Aorta (tissue), 5 donors: ENCODE results near the gene SPART. TPM values are rescaled to one million over a fixed set of nuclear protein-coding genes. Genes with fewer than 3 reads are reported as not detected.

ENCODE experiments used
- ATAC-seq: fragments of 200-7000 bp; cut with Tn5 transposase; one replicate; pipeline ENCODE4 v1.9.1; 2022; ENCODE audit warnings: moderate library complexity; ENCODE audit not compliant: low FRiP score
- DNase-seq, 2 donors: peaks; one replicate each; pipeline ENCODE4 v3.0.0-alpha.2; 2020
- H3K27ac ChIP-seq, 2 donors: one replicate each; pipeline ENCODE4 v1.5.1; 2013; ENCODE audit warnings: low read length in 2 of 2, mild to moderate bottlenecking in 2 of 2, moderate library complexity in 2 of 2, control low read depth in 1 of 2, inconsistent platforms in 1 of 2, low read depth in 1 of 2
- H3K27me3 ChIP-seq, 2 donors: one replicate each; pipeline ENCODE4 v1.6.1; 2013; ENCODE audit warnings: control low read depth in 1 of 2, low read length in 1 of 2, mild to moderate bottlenecking in 1 of 2, moderate library complexity in 1 of 2; ENCODE audit not compliant: insufficient read depth in 2 of 2, control insufficient read depth in 1 of 2
- H3K36me3 ChIP-seq, 2 donors: one replicate each; pipeline ENCODE4 v1.6.1; 2013; ENCODE audit warnings: control low read depth in 1 of 2, low read length in 1 of 2, mild to moderate bottlenecking in 1 of 2; ENCODE audit not compliant: insufficient read depth in 2 of 2, control insufficient read depth in 1 of 2
- H3K4me1 ChIP-seq, 2 donors: one replicate each; pipeline ENCODE4 v1.6.1; 2013; ENCODE audit warnings: low read length in 2 of 2, control low read depth in 1 of 2, mild to moderate bottlenecking in 1 of 2, moderate library complexity in 1 of 2; ENCODE audit not compliant: insufficient read depth in 2 of 2, control insufficient read depth in 1 of 2
- H3K4me3 ChIP-seq, 2 donors: one replicate each; pipeline ENCODE4 v1.5.1; 2013; ENCODE audit warnings: low read length in 2 of 2, control low read depth in 1 of 2, mild to moderate bottlenecking in 1 of 2
- H3K9me3 ChIP-seq: one replicate; pipeline ENCODE4 v1.6.1; 2013; ENCODE audit warnings: mild to moderate bottlenecking, low read length; ENCODE audit not compliant: control insufficient read depth
- WGBS, 2 donors: extraction: QIAGEN DNeasy Blood & Tissue Kit; methylation state at CpG; one replicate each; pipeline ENCODE4 v1.1.7; 2013; 5-methylcytosine and 5-hydroxymethylcytosine counted together
- intact Hi-C, 2 donors: fragments of 100-400 bp; cut with DNase I; formaldehyde crosslinking; loops; one replicate each; pipeline versions ENCODE4 v1.14.2 to v1.15.0; 2022
- polyA plus RNA-seq, 2 donors: library from polyadenylated mRNA; stranded (reverse); fragments of 200-250 nt; gene quantifications; one replicate each; pipeline ENCODE4 v1.2.3, GENCODE V29; 2013
- total RNA-seq, 2 donors: library from RNA; stranded (reverse); fragmentation: NEBNext Ultra II Directional; extraction: Animal tissue kit (Norgen Biotek cat#: 25700); gene quantifications; one replicate each; pipeline ENCODE4 v1.2.1, GENCODE V29; 2021
- donor health status: healthy with polysubstance abuse.
- donor health status: Bipolar disorder and iron deficiency.
- donor health status: DM: no; HTN: no; CAD: no.
- donor health status: DM: no; HTN: no; CAD: no.
- donor health status: DM: yes; HTN: yes; CAD: no.

Gene SPART
- total and polyA plus RNA-seq, 4 donors, result 46.6 to 74.7 (median 61.7) TPM

DNA sequence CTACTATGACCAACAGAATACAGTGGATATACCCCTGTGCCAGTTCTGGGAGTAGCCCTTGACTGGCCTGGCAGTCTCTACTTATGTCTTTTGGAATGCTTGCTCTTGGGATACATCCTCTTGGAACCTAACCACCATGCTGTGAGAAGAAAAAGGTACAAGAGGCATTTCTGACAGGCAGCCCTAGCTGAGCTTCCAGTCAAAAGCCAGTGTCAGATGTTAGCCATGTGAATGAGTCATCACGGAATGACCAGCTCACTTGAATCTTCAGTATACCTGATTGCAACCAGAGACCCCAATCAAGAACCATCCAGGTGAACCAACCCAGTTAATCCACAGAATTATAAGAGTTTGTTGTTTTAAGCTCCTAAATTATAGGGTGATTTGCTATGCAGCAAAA lies 52.7 kb downstream of the SPART start:
- no peaks in the 10 kb centered on the region for H3K36me3 ChIP-seq
- H3K27ac ChIP-seq, result no peak overlapping the region
- no peak for DNase-seq
- H3K4me3 ChIP-seq, result no peak overlapping the region
- 86 to 91% methylated on average over 1 of the region's 1 CpG for WGBS, 2 donors
- H3K4me1 ChIP-seq, result no peaks in the 10 kb centered on the region
- no peaks in the 10 kb centered on the region for H3K9me3 ChIP-seq
- no peak for ATAC-seq
- intact Hi-C loops, result no loop called here
- no peaks in the 10 kb centered on the region for H3K27me3 ChIP-seq

DNA sequence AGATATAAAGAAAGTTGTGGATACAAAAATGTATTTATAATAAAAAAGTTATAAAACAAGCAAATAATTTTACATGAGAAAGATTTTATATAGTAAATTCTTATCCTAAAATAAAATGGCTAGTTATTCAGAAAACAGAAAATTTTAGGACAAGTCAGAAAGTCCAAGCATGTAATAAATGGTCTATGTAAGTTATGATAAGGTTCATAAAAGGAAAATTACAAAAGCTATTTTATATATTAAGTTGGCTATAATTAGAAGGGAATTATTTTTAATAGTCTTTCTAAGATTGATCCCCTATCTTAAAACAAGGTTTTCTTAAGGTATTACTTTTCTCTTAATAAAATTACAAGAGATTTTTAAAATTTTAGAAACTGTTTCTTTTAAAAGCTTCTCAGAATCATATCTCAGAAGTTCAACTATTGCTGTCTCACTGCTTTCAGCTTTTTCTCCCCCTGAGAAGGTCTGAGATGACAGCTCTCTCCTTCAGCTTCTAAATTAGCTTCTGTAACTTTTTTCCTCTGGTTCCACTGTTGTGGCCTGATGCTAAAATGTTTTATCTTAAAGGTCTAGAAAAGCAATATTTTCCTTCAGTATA lies 57.3 kb downstream of the SPART start:
- DNase-seq (no peak), ATAC-seq (no peak)
- intact Hi-C loops, result loop anchor here in 1 of 2 donors (5.0 kb wide), 1 partner anchor 448 kb away; no protein-coding TSS in a partner anchor
- H3K27ac ChIP-seq, result no peak overlapping the region
- H3K9me3 ChIP-seq, result no peaks in the 10 kb centered on the region
- no peak overlapping the region for H3K4me3 ChIP-seq
- no peaks in the 10 kb centered on the region for H3K4me1 ChIP-seq
- no peaks in the 10 kb centered on the region for H3K36me3 ChIP-seq
- H3K27me3 ChIP-seq, result no peaks in the 10 kb centered on the region

DNA sequence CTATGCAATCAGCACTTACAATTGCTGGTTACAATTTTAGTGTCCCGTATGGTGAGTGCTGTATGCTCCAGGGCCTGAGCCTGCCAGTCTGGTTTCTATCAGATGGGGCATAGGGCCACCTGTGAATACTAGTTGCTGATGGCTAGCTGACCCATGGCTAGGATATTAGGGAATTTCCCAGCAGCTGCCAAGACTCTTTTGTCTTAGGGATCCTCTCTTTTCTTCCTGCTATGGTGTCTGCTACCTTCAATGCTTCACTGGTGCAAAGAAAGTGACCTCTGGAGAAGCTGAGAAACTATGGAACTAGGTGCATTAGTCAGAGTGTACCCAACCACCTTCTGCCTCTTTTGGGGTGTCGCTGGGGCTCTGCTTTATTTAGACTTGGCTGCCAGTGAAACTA lies 60.2 kb downstream of the SPART start:
- no peak for ATAC-seq
- no peak for DNase-seq
- Histone ChIP-seq H3K4me3 (no peak overlapping the region), H3K36me3 (no peaks in the 10 kb centered on the region), H3K27me3 (no peaks in the 10 kb centered on the region), H3K27ac (no peak overlapping the region), H3K4me1 (no peaks in the 10 kb centered on the region), H3K9me3 (no peaks in the 10 kb centered on the region)
- intact Hi-C loops, result loop anchor here in 1 of 2 donors (5.0 kb wide), 1 partner anchor 451 kb away; no protein-coding TSS in a partner anchor
- WGBS, 2 donors, result 88 to 89% methylated on average over 2 of the region's 2 CpGs

DNA sequence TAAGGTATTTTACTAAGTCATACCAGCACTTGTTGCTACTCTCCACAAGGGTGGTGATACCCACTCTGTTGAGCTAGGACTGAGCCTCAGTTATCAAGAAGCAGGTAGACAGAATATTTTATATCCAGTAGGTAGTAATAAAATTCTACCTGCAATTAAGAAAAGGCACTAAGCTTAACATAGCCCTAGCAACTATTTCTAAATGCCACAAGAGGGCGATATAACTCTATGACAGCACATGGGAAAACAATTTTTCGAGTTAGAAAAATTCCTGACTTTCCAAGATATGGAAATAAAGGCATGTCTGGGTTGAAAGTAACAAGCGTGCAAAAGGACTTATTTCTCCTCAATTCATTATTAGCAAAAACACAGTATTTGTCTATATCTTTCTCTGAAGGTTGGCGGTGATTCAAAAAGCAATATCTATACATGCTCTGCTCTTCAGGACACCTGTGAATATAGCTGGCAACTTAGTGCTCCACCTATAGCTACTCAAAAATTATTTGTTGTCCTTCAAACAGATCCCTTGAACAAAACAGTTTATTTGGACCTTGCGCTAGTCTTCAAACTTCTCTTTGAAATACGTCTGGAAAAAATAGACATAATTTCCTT lies 63.3 kb downstream of the SPART start:
- DNase-seq, result no peak
- ATAC-seq, result peak; percentile 46
- WGBS, 2 donors, result 44 to 46% methylated on average over 6 of the region's 6 CpGs
- no peak overlapping the region for H3K4me3 ChIP-seq
- H3K9me3 ChIP-seq, result no peaks in the 10 kb centered on the region
- H3K27ac ChIP-seq, result no peak overlapping the region
- H3K36me3 ChIP-seq, result no peaks in the 10 kb centered on the region
- H3K27me3 ChIP-seq, result no peaks in the 10 kb centered on the region
- intact Hi-C loops, result loop anchor here in 1 of 2 donors (5.0 kb wide), 1 partner anchor 454 kb away; no protein-coding TSS in a partner anchor
- H3K4me1 ChIP-seq, result no peaks in the 10 kb centered on the region

DNA sequence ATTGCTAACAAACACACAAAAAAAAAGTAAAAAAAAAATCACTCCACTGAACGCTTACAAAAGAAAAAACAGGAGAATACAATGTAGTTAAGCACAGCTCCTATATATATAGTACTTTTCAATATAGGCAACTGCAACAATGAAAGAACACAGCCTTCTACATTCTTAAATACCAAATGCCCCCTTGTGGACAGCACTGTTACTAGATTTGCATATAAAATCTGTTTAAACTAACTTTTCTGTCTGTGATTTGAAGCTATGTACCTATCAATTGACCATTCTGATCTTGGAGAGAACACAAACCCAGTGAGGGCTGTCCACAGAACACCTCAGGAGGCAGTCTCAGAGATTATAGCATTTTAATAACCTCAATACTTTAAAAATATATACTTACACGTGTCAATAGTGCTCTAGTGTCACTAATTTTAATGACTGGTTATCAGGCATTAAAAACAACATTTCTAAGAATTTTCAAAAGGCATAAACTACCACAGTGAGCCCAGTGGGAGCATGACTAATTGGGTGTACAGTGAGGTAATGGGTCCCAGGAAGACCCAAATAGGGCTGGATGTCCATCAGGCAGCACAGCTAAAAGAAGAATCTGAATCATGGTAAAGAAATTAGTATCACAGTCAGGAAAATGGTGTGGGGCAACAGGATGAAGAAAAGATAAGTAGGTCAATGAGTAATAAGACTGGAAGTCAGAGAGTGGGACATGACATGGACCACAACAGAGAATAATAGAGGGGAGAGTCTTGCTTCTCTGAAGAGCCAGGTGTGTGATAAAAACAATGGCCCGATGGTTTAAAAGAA lies 70.8 kb downstream of the SPART start:
- H3K36me3 ChIP-seq, result no peaks in the 10 kb centered on the region
- H3K4me3 ChIP-seq, result no peak overlapping the region
- intact Hi-C loops, result loop anchor here (1.0 to 2.0 kb wide), 2 partner anchors 297 kb away; no protein-coding TSS in a partner anchor
- H3K4me1 ChIP-seq, result no peaks in the 10 kb centered on the region
- WGBS, 2 donors, result 56 to 60% methylated on average over 3 of the region's 3 CpGs
- no peak overlapping the region for H3K27ac ChIP-seq
- H3K9me3 ChIP-seq, result no peaks in the 10 kb centered on the region
- H3K27me3 ChIP-seq, result no peaks in the 10 kb centered on the region
- peak; percentile 68 for ATAC-seq
- no peak for DNase-seq

DNA sequence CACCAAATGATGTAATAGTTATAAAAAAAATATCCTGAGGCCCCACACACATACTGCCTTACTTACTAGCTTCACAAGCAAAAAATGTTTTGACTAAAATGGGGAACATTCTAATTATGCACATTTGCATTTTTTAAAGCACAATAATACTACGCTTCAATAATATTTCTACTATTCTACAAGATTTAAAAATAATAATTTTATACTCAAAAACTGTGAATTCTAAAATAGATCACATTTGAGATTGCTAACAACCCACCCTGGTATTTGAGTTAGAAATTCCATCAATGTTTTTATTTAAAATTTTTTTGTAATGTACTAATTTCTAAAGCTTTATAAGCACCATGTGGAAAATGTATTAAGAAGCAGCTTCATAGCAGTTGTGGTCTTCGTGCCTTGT lies 72.8 kb downstream of the SPART start:
- ATAC-seq (no peak), DNase-seq (no peak)
- H3K27me3 ChIP-seq, result no peaks in the 10 kb centered on the region
- no peak overlapping the region for H3K4me3 ChIP-seq
- H3K36me3 ChIP-seq, result no peaks in the 10 kb centered on the region
- no peaks in the 10 kb centered on the region for H3K9me3 ChIP-seq
- no peaks in the 10 kb centered on the region for H3K4me1 ChIP-seq
- no peak overlapping the region for H3K27ac ChIP-seq
- intact Hi-C loops, result no loop called here
- 34 to 48% methylated on average over 2 of the region's 2 CpGs for WGBS, 2 donors

DNA sequence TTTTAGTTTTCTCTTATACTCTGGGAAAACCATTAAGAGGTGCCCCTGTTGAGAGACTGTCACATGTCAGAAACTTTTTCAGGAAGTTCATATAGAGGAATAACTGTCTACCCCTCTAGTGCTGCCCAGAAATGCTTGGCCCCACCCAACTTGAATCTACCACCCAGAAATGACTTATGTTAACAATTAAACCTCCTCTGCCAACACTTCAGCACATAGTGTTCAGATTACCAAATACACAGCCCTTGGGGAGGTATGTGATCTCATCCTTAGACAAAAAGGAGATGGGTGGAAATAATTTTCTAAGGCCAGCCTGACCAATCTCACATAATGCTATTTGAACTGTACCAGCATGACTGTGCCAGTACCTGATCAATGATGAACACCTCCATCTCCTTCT lies 84.2 kb downstream of the SPART start:
- Histone ChIP-seq H3K4me1 (no peaks in the 10 kb centered on the region), H3K27me3 (no peaks in the 10 kb centered on the region), H3K4me3 (no peak overlapping the region), H3K27ac (no peak overlapping the region), H3K36me3 (no peaks in the 10 kb centered on the region), H3K9me3 (no peaks in the 10 kb centered on the region)
- intact Hi-C loops, result no loop called here
- DNase-seq, result no peak
- ATAC-seq, result no peak

DNA sequence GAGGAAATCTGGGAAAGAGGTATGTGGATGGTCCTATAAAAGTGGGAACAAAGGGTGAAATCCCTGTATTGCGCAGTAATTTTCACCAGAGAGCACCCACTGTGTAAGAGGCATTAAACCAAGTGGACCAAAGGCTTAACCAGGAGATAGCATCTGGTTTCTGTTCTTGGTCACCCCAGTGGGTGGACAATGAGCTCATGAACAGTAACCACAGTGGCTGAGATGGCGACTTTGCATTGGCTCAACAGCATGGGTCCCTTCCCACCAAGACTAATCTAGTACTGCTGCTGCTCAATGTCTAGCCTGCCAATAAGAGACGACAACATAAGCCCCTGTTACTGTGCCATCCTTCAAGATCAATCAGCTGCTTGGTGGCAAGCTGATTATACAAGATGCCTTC lies 85.2 kb downstream of the SPART start:
- Histone ChIP-seq H3K9me3 (no peaks in the 10 kb centered on the region), H3K4me3 (no peak overlapping the region), H3K36me3 (no peaks in the 10 kb centered on the region), H3K27ac (no peak overlapping the region), H3K4me1 (no peaks in the 10 kb centered on the region), H3K27me3 (no peaks in the 10 kb centered on the region)
- intact Hi-C loops, result no loop called here
- DNase-seq, result no peak
- WGBS, 2 donors, result 91 to 92% methylated on average over 3 of the region's 3 CpGs
- no peak for ATAC-seq
